ENCODE data around the gene AASS.

Gene AASS

GRCh38 chr7:122082160-122082559, 61.9 kb downstream of the AASS start:
- H3K9ac ChIP-seq, result no peak overlapping the region
- no peak overlapping the region for H3K4me2 ChIP-seq (ENCODE audit: low read length)
- TF ChIP-seq CTCF (IDR thresholded peaks at IDR 0.05), result no peak
- no peaks in the 10 kb centered on the region for H3K27me3 ChIP-seq (ENCODE audit: control insufficient read depth, insufficient read depth, low read length)
- no peak overlapping the region for H3K4me3 ChIP-seq (ENCODE audit: low read depth, low read length)
- H3K27ac ChIP-seq, result no peak overlapping the region
- H2AFZ ChIP-seq, result no peak overlapping the region
- no peaks in the 10 kb centered on the region for H3K36me3 ChIP-seq (ENCODE audit: control insufficient read depth, insufficient read depth, low read length)
- H3K4me1 ChIP-seq, result no peaks in the 10 kb centered on the region
- no peaks in the 10 kb centered on the region for H3K79me2 ChIP-seq
- no peaks in the 10 kb centered on the region for H3K9me3 ChIP-seq (ENCODE audit: control insufficient read depth, low read length)

- H3K36me3 ChIP-seq (ENCODE audit: control insufficient read depth, insufficient read depth, low read length), result no peaks in the 10 kb centered on the region
- H3K27ac ChIP-seq, result no peak overlapping the region
Measured at GRCh38 chr7:122073635-122074034, 70.4 kb downstream of the AASS start.

GRCh38 chr7:122072924-122073599, 71.0 kb downstream of the AASS start:
- TF ChIP-seq CTCF (IDR thresholded peaks at IDR 0.05), result no peak
- no peaks in the 10 kb centered on the region for H3K36me3 ChIP-seq (ENCODE audit: control insufficient read depth, insufficient read depth, low read length)
- H3K9me3 ChIP-seq (ENCODE audit: control insufficient read depth, low read length), result no peaks in the 10 kb centered on the region
- no peaks in the 10 kb centered on the region for H3K79me2 ChIP-seq
- no peak overlapping the region for H2AFZ ChIP-seq
- H3K4me2 ChIP-seq (ENCODE audit: low read length), result no peak overlapping the region
- no peak overlapping the region for H3K4me3 ChIP-seq (ENCODE audit: low read depth, low read length)
- H3K4me1 ChIP-seq, result no peaks in the 10 kb centered on the region
- H3K27ac ChIP-seq, result no peak overlapping the region
- no peaks in the 10 kb centered on the region for H3K27me3 ChIP-seq (ENCODE audit: control insufficient read depth, insufficient read depth, low read length)
- no peak overlapping the region for H3K9ac ChIP-seq

More at GRCh38 chr7:122073635-122074034, 70.4 kb downstream of the AASS start:
- no peak overlapping the region for H2AFZ ChIP-seq
- no peak overlapping the region for H3K4me3 ChIP-seq (ENCODE audit: low read depth, low read length)
- TF ChIP-seq CTCF (IDR thresholded peaks at IDR 0.05), result no peak
- no peak overlapping the region for H3K9ac ChIP-seq
- no peaks in the 10 kb centered on the region for H3K9me3 ChIP-seq (ENCODE audit: control insufficient read depth, low read length)
- no peak overlapping the region for H3K4me2 ChIP-seq (ENCODE audit: low read length)
- H3K4me1 ChIP-seq, result no peaks in the 10 kb centered on the region
- H3K27me3 ChIP-seq (ENCODE audit: control insufficient read depth, insufficient read depth, low read length), result no peaks in the 10 kb centered on the region
- H3K79me2 ChIP-seq, result no peaks in the 10 kb centered on the region

GRCh38 chr7:122072272-122072671, 71.8 kb downstream of the AASS start:
- no peaks in the 10 kb centered on the region for H3K9me3 ChIP-seq (ENCODE audit: control insufficient read depth, low read length)

More at GRCh38 chr7:122072272-122072671, 71.8 kb downstream of the AASS start:
- Histone ChIP-seq H3K4me1 (no peaks in the 10 kb centered on the region), H3K27ac (no peak overlapping the region), H3K9ac (no peak overlapping the region), H3K27me3 (ENCODE audit: control insufficient read depth, insufficient read depth, low read length) (no peaks in the 10 kb centered on the region), H3K4me3 (ENCODE audit: low read depth, low read length) (no peak overlapping the region), H3K79me2 (no peaks in the 10 kb centered on the region), H2AFZ (no peak overlapping the region), H3K4me2 (ENCODE audit: low read length) (no peak overlapping the region), H3K36me3 (ENCODE audit: control insufficient read depth, insufficient read depth, low read length) (no peaks in the 10 kb centered on the region)
- no peak for TF ChIP-seq CTCF (IDR thresholded peaks at IDR 0.05)

All from parathyroid adenoma (tissue), 2 donors.